ENCODE measurements around the gene AFAP1L1. TPM values are rescaled to one million over a fixed set of nuclear protein-coding genes. Genes with fewer than 3 reads are reported as not detected.

The AFAP1L1 gene
- total and polyA plus RNA-seq, 9 of the 15 experiments (the other 6 are each of a cell fraction or from before 2014, with no cell fraction given): 0.01 to 0.12 (median 0.03) TPM; not detected in 4

DNA sequence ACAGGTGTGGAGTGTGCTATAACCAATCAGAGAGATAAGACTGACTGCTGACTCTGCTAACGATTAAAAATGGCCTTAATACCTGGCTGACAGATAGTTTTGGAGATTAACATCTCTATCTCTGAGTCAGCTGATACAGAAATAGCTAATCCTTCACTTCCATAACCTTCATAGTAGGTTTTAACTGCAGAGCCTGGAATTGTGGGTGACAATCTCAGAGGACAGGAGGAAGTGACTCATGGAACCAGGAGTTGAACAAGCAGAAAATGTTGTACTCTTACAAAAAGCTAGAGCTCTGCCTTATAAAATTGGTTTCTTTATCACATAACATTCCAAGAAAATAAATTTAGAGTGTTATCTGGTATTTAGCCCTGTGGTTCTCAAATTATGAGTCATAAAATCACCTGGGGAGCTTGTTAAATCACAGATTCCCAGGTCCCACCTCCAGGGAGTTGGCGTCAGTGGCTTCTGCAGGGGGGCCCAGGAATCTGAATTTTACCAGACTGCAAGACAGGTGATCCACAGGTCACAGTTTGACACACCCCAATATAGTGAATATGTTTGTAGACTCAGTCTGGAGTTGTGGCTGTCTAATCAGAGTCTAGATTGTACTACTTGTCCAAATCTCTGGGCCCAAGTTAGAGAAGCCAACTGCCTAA lies 44.4 kb upstream of the AFAP1L1 start:
- H3K4me3 ChIP-seq: no peak overlapping the region
- H3K9ac ChIP-seq (ENCODE audit: insufficient read depth in 1 of 2, low read depth in 2 of 2, low read length in 2 of 2): no peak overlapping the region
- H3K36me3 ChIP-seq (ENCODE audit: control insufficient read depth, insufficient read depth, low read length): no peaks in the 10 kb centered on the region
- BruUV-seq (replicated peaks): no TSS peak
- ChIA-PET CTCF (ENCODE audit: low intra/inter-chr PET ratio) (interaction anchor here (0.7 kb wide), 1 partner anchor 244 kb away, joined by 3 read pairs; no protein-coding TSS in a partner anchor), POLR2A (no interaction called here)
- no peak overlapping the region for H2AFZ ChIP-seq (ENCODE audit: low read depth, low read length)
- FAIRE-seq: no peak
- peaks cover 8 to 20% of the 10 kb centered on the region in 2 experiments; a peak in 4 of 5 replicates for H3K27me3 ChIP-seq (ENCODE audit: control insufficient read depth in 2 of 2, insufficient read depth in 2 of 2, low read length in 2 of 2)
- H4K20me1 ChIP-seq (replicated peaks; ENCODE audit: control insufficient read depth, insufficient read depth, low read length): no peaks in the 10 kb centered on the region
- intact Hi-C loops (cut with micrococcal nuclease): no loop called here
- no peaks in the 10 kb centered on the region for H3K79me2 ChIP-seq (ENCODE audit: control insufficient read depth, insufficient read depth, low read length)
- 0% methylated on average over 2 of the region's 2 CpGs for WGBS (ENCODE audit: insufficient coverage, low coverage, missing lambda C conversion rate)
- no peak for DNase-seq (ENCODE audit: extremely low read depth in 1 of 4, low spot score in 3 of 4)
- H3K27ac ChIP-seq (ENCODE audit: extremely low read depth, low read depth, low read length): no peak overlapping the region
- H3K4me2 ChIP-seq (ENCODE audit: insufficient read depth, low read length): no peak overlapping the region
- no peak for ATAC-seq
- no peaks in the 10 kb centered on the region for H3K9me1 ChIP-seq (ENCODE audit: control insufficient read depth, insufficient read depth, low read length)
- no peaks in the 10 kb centered on the region; a peak in 1 of 5 replicates for H3K4me1 ChIP-seq (replicated peaks in 1 of 2; ENCODE audit: control insufficient read depth in 2 of 2, insufficient read depth in 2 of 2, low read length in 2 of 2)
- H3K9me3 ChIP-seq (replicated peaks; ENCODE audit: control insufficient read depth, insufficient read depth, low read depth, low read length): no peaks in the 10 kb centered on the region
- in situ Hi-C loops (cut with MboI): no loop called here
- TF ChIP-seq GABPA (tag; conservative IDR thresholded peaks at IDR 0.05; ENCODE audit: low read depth) (peak; percentile 12; the same call in 1 of the 2 replicates), BHLHE40 (IDR thresholded peaks at IDR 0.05; ENCODE audit: low read length) (no peak), ETV6 (IDR thresholded peaks at IDR 0.05; ENCODE audit: borderline replicate concordance in 1 of 2, low read depth in 2 of 2, low read length in 1 of 2) (0 out of 4 replicates have a peak, but pooled peaks of 1 of the 2 experiments have one; percentile 34), ETV6 (CRISPR knock-in tag; IDR thresholded peaks at IDR 0.05; ENCODE audit: borderline replicate concordance) (no peak), KAT7 (CRISPR knock-in tag; IDR thresholded peaks at IDR 0.05; ENCODE audit: borderline replicate concordance) (no peak), JUND (IDR thresholded peaks at IDR 0.05; ENCODE audit: borderline replicate concordance, low read depth, low read length) (peak; percentile 44; the same call in 1 of the 2 replicates), JUND (tag; IDR thresholded peaks at IDR 0.05; ENCODE audit: borderline replicate concordance, low read depth, low read length) (peak; percentile 49), CBFA2T3 (IDR thresholded peaks at IDR 0.05) (peak; percentile 24; the same call in 1 of the 2 replicates), ZFX (CRISPR knock-in tag; IDR thresholded peaks at IDR 0.05) (no peak), MTA2 (IDR thresholded peaks at IDR 0.05; ENCODE audit: low read depth) (no peak)
- TF ChIP-seq, protein P1, sequence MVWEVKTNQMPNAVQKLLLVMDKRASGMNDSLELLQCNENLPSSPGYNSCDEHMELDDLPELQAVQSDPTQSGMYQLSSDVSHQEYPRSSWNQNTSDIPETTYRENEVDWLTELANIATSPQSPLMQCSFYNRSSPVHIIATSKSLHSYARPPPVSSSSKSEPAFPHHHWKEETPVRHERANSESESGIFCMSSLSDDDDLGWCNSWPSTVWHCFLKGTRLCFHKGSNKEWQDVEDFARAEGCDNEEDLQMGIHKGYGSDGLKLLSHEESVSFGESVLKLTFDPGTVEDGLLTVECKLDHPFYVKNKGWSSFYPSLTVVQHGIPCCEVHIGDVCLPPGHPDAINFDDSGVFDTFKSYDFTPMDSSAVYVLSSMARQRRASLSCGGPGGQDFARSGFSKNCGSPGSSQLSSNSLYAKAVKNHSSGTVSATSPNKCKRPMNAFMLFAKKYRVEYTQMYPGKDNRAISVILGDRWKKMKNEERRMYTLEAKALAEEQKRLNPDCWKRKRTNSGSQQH (CRISPR knock-in tag; IDR thresholded peaks at IDR 0.05): no peak
- TF ChIP-seq, protein P2, sequence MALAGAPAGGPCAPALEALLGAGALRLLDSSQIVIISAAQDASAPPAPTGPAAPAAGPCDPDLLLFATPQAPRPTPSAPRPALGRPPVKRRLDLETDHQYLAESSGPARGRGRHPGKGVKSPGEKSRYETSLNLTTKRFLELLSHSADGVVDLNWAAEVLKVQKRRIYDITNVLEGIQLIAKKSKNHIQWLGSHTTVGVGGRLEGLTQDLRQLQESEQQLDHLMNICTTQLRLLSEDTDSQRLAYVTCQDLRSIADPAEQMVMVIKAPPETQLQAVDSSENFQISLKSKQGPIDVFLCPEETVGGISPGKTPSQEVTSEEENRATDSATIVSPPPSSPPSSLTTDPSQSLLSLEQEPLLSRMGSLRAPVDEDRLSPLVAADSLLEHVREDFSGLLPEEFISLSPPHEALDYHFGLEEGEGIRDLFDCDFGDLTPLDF (CRISPR knock-in tag; IDR thresholded peaks at IDR 0.05): no peak
- TF ChIP-seq, protein P3, sequence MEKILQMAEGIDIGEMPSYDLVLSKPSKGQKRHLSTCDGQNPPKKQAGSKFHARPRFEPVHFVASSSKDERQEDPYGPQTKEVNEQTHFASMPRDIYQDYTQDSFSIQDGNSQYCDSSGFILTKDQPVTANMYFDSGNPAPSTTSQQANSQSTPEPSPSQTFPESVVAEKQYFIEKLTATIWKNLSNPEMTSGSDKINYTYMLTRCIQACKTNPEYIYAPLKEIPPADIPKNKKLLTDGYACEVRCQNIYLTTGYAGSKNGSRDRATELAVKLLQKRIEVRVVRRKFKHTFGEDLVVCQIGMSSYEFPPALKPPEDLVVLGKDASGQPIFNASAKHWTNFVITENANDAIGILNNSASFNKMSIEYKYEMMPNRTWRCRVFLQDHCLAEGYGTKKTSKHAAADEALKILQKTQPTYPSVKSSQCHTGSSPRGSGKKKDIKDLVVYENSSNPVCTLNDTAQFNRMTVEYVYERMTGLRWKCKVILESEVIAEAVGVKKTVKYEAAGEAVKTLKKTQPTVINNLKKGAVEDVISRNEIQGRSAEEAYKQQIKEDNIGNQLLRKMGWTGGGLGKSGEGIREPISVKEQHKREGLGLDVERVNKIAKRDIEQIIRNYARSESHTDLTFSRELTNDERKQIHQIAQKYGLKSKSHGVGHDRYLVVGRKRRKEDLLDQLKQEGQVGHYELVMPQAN (IDR thresholded peaks at IDR 0.05; ENCODE audit: borderline replicate concordance): no peak
- TF ChIP-seq, protein P4, sequence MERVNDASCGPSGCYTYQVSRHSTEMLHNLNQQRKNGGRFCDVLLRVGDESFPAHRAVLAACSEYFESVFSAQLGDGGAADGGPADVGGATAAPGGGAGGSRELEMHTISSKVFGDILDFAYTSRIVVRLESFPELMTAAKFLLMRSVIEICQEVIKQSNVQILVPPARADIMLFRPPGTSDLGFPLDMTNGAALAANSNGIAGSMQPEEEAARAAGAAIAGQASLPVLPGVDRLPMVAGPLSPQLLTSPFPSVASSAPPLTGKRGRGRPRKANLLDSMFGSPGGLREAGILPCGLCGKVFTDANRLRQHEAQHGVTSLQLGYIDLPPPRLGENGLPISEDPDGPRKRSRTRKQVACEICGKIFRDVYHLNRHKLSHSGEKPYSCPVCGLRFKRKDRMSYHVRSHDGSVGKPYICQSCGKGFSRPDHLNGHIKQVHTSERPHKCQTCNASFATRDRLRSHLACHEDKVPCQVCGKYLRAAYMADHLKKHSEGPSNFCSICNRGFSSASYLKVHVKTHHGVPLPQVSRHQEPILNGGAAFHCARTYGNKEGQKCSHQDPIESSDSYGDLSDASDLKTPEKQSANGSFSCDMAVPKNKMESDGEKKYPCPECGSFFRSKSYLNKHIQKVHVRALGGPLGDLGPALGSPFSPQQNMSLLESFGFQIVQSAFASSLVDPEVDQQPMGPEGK (CRISPR knock-in tag; IDR thresholded peaks at IDR 0.05; ENCODE audit: borderline replicate concordance): no peak

All from K562 (cell line).